D721Med (cell line): Measurements from ENCODE around the gene STIMATE.

Source experiments
- DNase-seq: peaks from one replicate; pipeline ENCODE4 v3.0.0; 2011; ENCODE audit warnings: low spot score; ENCODE audit not compliant: insufficient read length
- FAIRE-seq: peaks from 2 replicates; lab custom pipeline; 2011; peaks lifted over from hg19 to GRCh38; lab: Jason Lieb, UNC
- CTCF ChIP-seq: IDR thresholded peaks from 2 replicates; pipeline ENCODE4 v1.5.1; 2012; ENCODE audit warnings: mild to moderate bottlenecking, control low read depth; ENCODE audit not compliant: insufficient read depth; ENCODE audit errors: missing control alignments

Gene STIMATE

GRCh38 chr3:52873433-52874159 is 23.8 kb downstream of the STIMATE start:
- no peak for DNase-seq
- no peak for TF ChIP-seq CTCF
- no peak for FAIRE-seq

- TF ChIP-seq CTCF = no peak
- DNase-seq = no peak
- FAIRE-seq = no peak
Observed at GRCh38 chr3:52872245-52872644, 25.1 kb downstream of the STIMATE start.

- no peak for FAIRE-seq
- no peak for TF ChIP-seq CTCF
- DNase-seq = no peak
Observed at GRCh38 chr3:52871761-52872160, 25.6 kb downstream of the STIMATE start.

- TF ChIP-seq CTCF = no peak
Observed at GRCh38 chr3:52870471-52870870, 26.9 kb downstream of the STIMATE start.

GRCh38 chr3:52866427-52866826 is 30.9 kb downstream of the STIMATE start:
- no peak for TF ChIP-seq CTCF
- no peak for DNase-seq
- FAIRE-seq = no peak

More at GRCh38 chr3:52870471-52870870, 26.9 kb downstream of the STIMATE start:
- no peak for FAIRE-seq
- no peak for DNase-seq

GRCh38 chr3:52865994-52866393 is 31.4 kb downstream of the STIMATE start:
- FAIRE-seq = no peak
- no peak for DNase-seq
- TF ChIP-seq CTCF = no peak

- TF ChIP-seq CTCF = no peak
- no peak for FAIRE-seq
- DNase-seq = no peak
Observed at GRCh38 chr3:52860424-52860768, 37.0 kb downstream of the STIMATE start.
